Loucy (cell line): ENCODE results near the gene LITAFD.

Experiments
- CTCF ChIP-seq: fragments of 200-600 bp; sonication (generic); conservative IDR thresholded peaks from 2 replicates; pipeline ENCODE4 v1.5.1; 2014; ENCODE audit warnings: mild to moderate bottlenecking, antibody characterized with exemption, low read length
- EZH2phosphoT487 ChIP-seq: fragments of 200-600 bp; IDR thresholded peaks from 2 replicates; pipeline ENCODE4 v1.6.1; 2018; ENCODE audit warnings: antibody characterized with exemption, mild to moderate bottlenecking, moderate library complexity, borderline replicate concordance

GRCh38 chr16:8850279-8850885 is 31.8 kb upstream of the LITAFD start:
- TF ChIP-seq CTCF (no peak), EZH2phosphoT487 (no peak)
